Measurements from ENCODE around the gene PLD1.

Gene PLD1

DNA sequence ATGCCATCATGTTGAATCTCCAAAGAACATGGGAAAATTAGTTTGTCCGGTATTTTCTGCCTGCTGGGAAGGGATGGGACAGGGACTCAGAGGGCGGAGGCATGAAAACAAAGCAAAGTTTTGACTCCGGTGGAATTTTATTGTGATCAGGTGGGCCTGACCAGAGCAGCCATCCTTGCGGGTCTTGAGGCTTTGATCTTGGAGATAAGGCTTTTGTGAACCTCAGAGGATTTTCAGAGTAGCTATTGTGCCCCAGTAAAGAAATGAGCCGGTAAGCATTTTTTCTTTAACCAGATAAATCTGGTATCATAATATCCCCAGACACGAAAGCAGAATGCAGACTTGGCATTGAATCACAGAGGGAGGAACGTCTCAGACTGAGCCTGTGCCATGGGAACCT lies 250.7 kb downstream of the PLD1 start:
- Histone ChIP-seq H3K27ac (ENCODE audit: extremely low read depth, low read depth, low read length) (no peak overlapping the region), H3K4me1 (ENCODE audit: control insufficient read depth, insufficient read depth, low read length) (no peaks in the 10 kb centered on the region), H3K4me3 (ENCODE audit: low read depth, low read length) (no peak overlapping the region), H3K9me3 (ENCODE audit: control insufficient read depth, insufficient read depth, low read depth, low read length) (no peaks in the 10 kb centered on the region), H3K36me3 (ENCODE audit: control insufficient read depth in 2 of 2, insufficient read depth in 1 of 2, low read length in 2 of 2) (no peaks in the 10 kb centered on the region)
- TF ChIP-seq, protein P1, sequence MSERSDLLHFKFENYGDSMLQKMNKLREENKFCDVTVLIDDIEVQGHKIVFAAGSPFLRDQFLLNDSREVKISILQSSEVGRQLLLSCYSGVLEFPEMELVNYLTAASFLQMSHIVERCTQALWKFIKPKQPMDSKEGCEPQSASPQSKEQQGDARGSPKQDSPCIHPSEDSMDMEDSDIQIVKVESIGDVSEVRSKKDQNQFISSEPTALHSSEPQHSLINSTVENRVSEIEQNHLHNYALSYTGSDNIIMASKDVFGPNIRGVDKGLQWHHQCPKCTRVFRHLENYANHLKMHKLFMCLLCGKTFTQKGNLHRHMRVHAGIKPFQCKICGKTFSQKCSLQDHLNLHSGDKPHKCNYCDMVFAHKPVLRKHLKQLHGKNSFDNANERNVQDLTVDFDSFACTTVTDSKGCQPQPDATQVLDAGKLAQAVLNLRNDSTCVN (tag by site-specific recombination; optimal IDR thresholded peaks at IDR 0.05): no peak
- no peak for TF ChIP-seq ZNF292 (tag by site-specific recombination; IDR thresholded peaks at IDR 0.05; ENCODE audit: borderline replicate concordance, low read depth)
- TF ChIP-seq, protein P2, sequence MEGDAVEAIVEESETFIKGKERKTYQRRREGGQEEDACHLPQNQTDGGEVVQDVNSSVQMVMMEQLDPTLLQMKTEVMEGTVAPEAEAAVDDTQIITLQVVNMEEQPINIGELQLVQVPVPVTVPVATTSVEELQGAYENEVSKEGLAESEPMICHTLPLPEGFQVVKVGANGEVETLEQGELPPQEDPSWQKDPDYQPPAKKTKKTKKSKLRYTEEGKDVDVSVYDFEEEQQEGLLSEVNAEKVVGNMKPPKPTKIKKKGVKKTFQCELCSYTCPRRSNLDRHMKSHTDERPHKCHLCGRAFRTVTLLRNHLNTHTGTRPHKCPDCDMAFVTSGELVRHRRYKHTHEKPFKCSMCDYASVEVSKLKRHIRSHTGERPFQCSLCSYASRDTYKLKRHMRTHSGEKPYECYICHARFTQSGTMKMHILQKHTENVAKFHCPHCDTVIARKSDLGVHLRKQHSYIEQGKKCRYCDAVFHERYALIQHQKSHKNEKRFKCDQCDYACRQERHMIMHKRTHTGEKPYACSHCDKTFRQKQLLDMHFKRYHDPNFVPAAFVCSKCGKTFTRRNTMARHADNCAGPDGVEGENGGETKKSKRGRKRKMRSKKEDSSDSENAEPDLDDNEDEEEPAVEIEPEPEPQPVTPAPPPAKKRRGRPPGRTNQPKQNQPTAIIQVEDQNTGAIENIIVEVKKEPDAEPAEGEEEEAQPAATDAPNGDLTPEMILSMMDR (tag by site-specific recombination; IDR thresholded peaks at IDR 0.05): no peak
- TF ChIP-seq ZNF169 (tag by site-specific recombination; IDR thresholded peaks at IDR 0.05): no peak
- TF ChIP-seq, protein P3, sequence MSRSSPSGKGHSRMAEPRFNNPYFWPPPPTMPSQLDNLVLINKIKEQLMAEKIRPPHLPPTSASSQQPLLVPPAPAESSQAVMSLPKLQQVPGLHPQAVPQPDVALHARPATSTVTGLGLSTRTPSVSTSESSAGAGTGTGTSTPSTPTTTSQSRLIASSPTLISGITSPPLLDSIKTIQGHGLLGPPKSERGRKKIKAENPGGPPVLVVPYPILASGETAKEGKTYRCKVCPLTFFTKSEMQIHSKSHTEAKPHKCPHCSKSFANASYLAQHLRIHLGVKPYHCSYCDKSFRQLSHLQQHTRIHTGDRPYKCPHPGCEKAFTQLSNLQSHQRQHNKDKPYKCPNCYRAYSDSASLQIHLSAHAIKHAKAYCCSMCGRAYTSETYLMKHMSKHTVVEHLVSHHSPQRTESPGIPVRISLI (tag by site-specific recombination; IDR thresholded peaks at IDR 0.05): no peak
- no peak for TF ChIP-seq ZBTB20 (tag by site-specific recombination; IDR thresholded peaks at IDR 0.05)
- TF ChIP-seq ZNF146 (tag by site-specific recombination; IDR thresholded peaks at IDR 0.05): no peak
- no peak for TF ChIP-seq ZNF626 (tag by site-specific recombination; IDR thresholded peaks at IDR 0.05)
- TF ChIP-seq, protein P4, sequence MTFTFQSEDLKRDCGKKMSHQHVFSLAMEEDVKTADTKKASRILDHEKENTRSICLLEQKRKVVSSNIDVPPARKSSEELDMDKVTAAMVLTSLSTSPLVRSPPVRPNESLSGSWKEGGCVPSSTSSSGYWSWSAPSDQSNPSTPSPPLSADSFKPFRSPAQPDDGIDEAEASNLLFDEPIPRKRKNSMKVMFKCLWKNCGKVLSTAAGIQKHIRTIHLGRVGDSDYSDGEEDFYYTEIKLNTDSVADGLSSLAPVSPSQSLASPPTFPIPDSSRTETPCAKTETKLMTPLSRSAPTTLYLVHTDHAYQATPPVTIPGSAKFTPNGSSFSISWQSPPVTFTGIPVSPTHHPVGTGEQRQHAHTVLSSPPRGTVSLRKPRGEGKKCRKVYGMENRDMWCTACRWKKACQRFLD (tag by site-specific recombination; IDR thresholded peaks at IDR 0.05): no peak
- TF ChIP-seq ZNF202 (tag by site-specific recombination; IDR thresholded peaks at IDR 0.05; ENCODE audit: borderline replicate concordance): no peak
- no peak for TF ChIP-seq WT1 (tag by site-specific recombination; IDR thresholded peaks at IDR 0.05)
- no peak for TF ChIP-seq FEZF1 (tag by site-specific recombination; IDR thresholded peaks at IDR 0.05)
- no peak for TF ChIP-seq ZNF324 (tag by site-specific recombination; IDR thresholded peaks at IDR 0.05)
- no peak for TF ChIP-seq ZNF175 (tag by site-specific recombination; IDR thresholded peaks at IDR 0.05)
- no peak for TF ChIP-seq ZBTB48 (tag by site-specific recombination; IDR thresholded peaks at IDR 0.05)
- TF ChIP-seq ZNF302 (tag by site-specific recombination; IDR thresholded peaks at IDR 0.05; ENCODE audit: low read depth): no peak
- no peak for TF ChIP-seq ZNF426 (tag by site-specific recombination; IDR thresholded peaks at IDR 0.05)
- TF ChIP-seq MZF1 (tag by site-specific recombination; IDR thresholded peaks at IDR 0.05; ENCODE audit: borderline replicate concordance): no peak
- POLR2A ChIA-PET: no interaction called here
- CTCF ChIA-PET: no interaction called here

DNA sequence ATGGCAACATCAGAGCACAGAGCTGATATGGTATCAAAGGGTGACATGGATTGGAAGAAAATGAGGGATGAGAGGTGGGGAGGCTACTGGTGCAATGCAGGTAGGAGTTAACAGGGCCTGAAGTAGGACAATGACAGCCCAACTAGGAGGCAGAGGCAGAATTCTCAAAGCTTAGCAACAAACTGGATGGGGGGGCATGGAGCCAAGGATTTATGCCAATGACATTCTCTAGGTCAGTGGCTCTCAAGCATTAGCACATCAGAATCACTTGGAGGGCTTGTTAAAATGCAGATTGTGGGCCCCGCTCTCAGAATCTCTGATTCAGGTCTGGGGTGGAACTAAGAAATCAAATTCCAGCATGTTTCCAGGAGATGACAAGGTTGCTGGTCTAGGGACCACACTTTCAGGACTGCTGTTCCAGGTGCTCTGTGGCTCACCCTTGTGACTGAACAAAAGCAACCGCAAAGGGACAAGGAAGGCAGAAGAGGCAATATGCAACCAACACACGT lies 252.0 kb downstream of the PLD1 start:
- no peaks in the 10 kb centered on the region for H3K9me3 ChIP-seq (ENCODE audit: control insufficient read depth, insufficient read depth, low read depth, low read length)
- H3K4me3 ChIP-seq (ENCODE audit: low read depth, low read length): no peak overlapping the region
- ChIA-PET CTCF (interaction anchor here (0.6 kb wide), 1 partner anchor 386 kb away, joined by 3 read pairs; no protein-coding TSS in a partner anchor), POLR2A (no interaction called here)
- no peaks in the 10 kb centered on the region for H3K4me1 ChIP-seq (ENCODE audit: control insufficient read depth, insufficient read depth, low read length)
- H3K36me3 ChIP-seq (ENCODE audit: control insufficient read depth in 2 of 2, insufficient read depth in 1 of 2, low read length in 2 of 2): no peaks in the 10 kb centered on the region
- no peak overlapping the region for H3K27ac ChIP-seq (ENCODE audit: extremely low read depth, low read depth, low read length)
- TF ChIP-seq ZNF610 (tag by site-specific recombination; IDR thresholded peaks at IDR 0.05; ENCODE audit: borderline replicate concordance): no peak
- TF ChIP-seq ZNF366 (tag by site-specific recombination; conservative IDR thresholded peaks at IDR 0.05): no peak
- TF ChIP-seq ZNF747 (tag by site-specific recombination; IDR thresholded peaks at IDR 0.05): no peak
- TF ChIP-seq, protein P5, sequence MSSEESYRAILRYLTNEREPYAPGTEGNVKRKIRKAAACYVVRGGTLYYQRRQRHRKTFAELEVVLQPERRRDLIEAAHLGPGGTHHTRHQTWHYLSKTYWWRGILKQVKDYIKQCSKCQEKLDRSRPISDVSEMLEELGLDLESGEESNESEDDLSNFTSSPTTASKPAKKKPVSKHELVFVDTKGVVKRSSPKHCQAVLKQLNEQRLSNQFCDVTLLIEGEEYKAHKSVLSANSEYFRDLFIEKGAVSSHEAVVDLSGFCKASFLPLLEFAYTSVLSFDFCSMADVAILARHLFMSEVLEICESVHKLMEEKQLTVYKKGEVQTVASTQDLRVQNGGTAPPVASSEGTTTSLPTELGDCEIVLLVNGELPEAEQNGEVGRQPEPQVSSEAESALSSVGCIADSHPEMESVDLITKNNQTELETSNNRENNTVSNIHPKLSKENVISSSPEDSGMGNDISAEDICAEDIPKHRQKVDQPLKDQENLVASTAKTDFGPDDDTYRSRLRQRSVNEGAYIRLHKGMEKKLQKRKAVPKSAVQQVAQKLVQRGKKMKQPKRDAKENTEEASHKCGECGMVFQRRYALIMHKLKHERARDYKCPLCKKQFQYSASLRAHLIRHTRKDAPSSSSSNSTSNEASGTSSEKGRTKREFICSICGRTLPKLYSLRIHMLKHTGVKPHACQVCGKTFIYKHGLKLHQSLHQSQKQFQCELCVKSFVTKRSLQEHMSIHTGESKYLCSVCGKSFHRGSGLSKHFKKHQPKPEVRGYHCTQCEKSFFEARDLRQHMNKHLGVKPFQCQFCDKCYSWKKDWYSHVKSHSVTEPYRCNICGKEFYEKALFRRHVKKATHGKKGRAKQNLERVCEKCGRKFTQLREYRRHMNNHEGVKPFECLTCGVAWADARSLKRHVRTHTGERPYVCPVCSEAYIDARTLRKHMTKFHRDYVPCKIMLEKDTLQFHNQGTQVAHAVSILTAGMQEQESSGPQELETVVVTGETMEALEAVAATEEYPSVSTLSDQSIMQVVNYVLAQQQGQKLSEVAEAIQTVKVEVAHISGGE (tag by site-specific recombination; conservative IDR thresholded peaks at IDR 0.05; ENCODE audit: low read depth): no peak
- TF ChIP-seq, protein P6, sequence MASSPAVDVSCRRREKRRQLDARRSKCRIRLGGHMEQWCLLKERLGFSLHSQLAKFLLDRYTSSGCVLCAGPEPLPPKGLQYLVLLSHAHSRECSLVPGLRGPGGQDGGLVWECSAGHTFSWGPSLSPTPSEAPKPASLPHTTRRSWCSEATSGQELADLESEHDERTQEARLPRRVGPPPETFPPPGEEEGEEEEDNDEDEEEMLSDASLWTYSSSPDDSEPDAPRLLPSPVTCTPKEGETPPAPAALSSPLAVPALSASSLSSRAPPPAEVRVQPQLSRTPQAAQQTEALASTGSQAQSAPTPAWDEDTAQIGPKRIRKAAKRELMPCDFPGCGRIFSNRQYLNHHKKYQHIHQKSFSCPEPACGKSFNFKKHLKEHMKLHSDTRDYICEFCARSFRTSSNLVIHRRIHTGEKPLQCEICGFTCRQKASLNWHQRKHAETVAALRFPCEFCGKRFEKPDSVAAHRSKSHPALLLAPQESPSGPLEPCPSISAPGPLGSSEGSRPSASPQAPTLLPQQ (tag by site-specific recombination; IDR thresholded peaks at IDR 0.05): peak; percentile 53; the same call in 1 of the 2 replicates
- TF ChIP-seq ZFP3 (tag by site-specific recombination; IDR thresholded peaks at IDR 0.05; ENCODE audit: low read depth): no peak
- TF ChIP-seq ZNF404 (tag by site-specific recombination; IDR thresholded peaks at IDR 0.05): no peak
- 0 out of 2 replicates have a peak, but pooled peaks have one; percentile 63 for TF ChIP-seq ZFP69B (tag by site-specific recombination; IDR thresholded peaks at IDR 0.05)

Data from HEK293 (cell line).